ENCODE results near the gene SERINC3.

SERINC3 gene

DNA sequence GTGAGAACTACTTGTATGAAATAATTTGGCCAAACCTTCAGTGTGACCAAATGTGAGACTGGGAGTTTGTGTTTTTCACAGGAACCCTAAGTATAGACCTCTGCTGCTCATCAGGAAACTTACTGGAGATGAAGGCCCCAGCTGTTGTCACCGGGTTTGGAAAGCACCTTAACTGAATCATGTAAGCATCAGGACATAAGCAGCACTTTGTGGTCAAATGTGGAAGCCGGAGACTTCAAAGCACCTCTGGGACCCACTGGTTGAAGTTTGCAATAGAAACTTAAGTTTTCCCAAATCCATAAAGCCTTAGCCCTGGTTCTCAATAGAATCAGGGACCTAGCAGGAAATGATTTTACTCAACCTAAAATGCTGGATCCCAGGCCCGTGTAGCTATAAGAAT, 31.9 kb downstream of the SERINC3 start:
- H3K36me3 ChIP-seq (ENCODE audit: control insufficient read depth, insufficient read depth, low read length), result peaks cover 14% of the 10 kb centered on the region
- H3K9me3 ChIP-seq (ENCODE audit: control insufficient read depth, insufficient read depth, low read length), result no peaks in the 10 kb centered on the region
- H3K4me1 ChIP-seq (ENCODE audit: control insufficient read depth, insufficient read depth, low read length), result no peaks in the 10 kb centered on the region
- no peaks in the 10 kb centered on the region for H3K27me3 ChIP-seq (ENCODE audit: control insufficient read depth, insufficient read depth, low read length)
- no peak overlapping the region for H3K9ac ChIP-seq (ENCODE audit: low read depth, low read length)
- no peak overlapping the region for H3K4me3 ChIP-seq (ENCODE audit: low read depth, low read length)

DNA sequence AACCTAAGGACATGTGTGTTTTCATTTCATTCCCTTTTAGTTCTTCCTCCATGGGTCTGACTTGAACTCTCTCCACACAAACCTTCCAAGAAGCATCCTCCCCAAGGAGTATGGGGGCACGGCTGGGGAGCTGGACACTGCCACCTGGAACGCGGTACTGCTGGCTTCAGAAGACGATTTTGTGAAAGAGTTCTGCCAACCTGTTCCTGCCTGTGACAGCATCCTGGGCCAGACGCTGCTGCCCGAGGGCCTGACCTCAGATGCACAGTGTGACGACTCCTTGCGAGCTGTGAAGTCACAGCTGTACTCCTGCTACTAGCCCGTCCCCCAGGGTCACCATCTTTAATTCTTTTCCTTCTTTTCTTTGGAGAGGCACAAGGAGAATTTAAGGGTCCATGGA, 32.6 kb downstream of the SERINC3 start:
- no peaks in the 10 kb centered on the region for H3K4me1 ChIP-seq (ENCODE audit: control insufficient read depth, insufficient read depth, low read length)
- peaks cover 14% of the 10 kb centered on the region for H3K36me3 ChIP-seq (ENCODE audit: control insufficient read depth, insufficient read depth, low read length)
- H3K9ac ChIP-seq (ENCODE audit: low read depth, low read length), result no peak overlapping the region
- H3K9me3 ChIP-seq (ENCODE audit: control insufficient read depth, insufficient read depth, low read length), result no peaks in the 10 kb centered on the region
- H3K27me3 ChIP-seq (ENCODE audit: control insufficient read depth, insufficient read depth, low read length), result no peaks in the 10 kb centered on the region
- no peak overlapping the region for H3K4me3 ChIP-seq (ENCODE audit: low read depth, low read length)

DNA sequence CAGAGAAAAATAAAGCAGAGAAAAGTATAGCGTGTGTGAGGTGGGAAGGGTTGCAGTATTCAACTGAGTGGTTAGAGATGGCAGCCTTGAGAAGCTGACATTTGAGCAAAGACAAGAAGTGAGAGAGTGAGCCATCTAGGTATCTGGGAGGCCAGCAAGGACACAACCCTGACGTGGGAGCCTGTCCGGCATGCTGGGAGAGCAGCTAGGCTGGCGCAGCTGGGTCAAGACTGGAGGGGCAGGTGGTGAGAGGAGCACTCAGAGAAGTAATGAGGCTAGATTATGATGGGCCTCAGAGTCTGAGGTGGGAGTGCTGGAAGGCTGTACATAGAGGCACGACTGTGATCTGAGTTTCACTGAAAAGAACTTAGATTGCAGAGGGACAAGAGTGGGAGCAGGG, 33.3 kb downstream of the SERINC3 start:
- H3K9me3 ChIP-seq (ENCODE audit: control insufficient read depth, insufficient read depth, low read length), result no peaks in the 10 kb centered on the region
- H3K36me3 ChIP-seq (ENCODE audit: control insufficient read depth, insufficient read depth, low read length), result peaks cover 14% of the 10 kb centered on the region
- no peaks in the 10 kb centered on the region for H3K4me1 ChIP-seq (ENCODE audit: control insufficient read depth, insufficient read depth, low read length)
- no peak overlapping the region for H3K4me3 ChIP-seq (ENCODE audit: low read depth, low read length)
- no peak overlapping the region for H3K9ac ChIP-seq (ENCODE audit: low read depth, low read length)
- no peaks in the 10 kb centered on the region for H3K27me3 ChIP-seq (ENCODE audit: control insufficient read depth, insufficient read depth, low read length)

DNA sequence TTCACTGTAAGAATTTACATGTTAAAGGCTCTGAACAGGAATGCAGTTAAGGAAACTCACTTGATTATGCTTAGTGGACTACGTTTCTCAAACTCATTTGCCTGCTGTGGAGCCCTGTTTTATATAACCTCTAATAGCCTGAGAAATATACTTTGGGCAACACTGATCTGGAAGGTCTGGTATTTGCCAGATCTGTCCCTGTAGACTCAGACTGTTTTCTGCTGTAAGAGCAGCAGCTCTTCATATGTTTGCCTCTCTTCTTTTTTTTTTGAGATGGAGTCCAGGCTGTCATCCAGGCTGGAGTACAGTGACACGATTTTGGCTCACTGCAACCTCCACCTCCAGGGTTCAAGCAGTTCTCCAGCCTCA, 36.1 kb downstream of the SERINC3 start:
- no peaks in the 10 kb centered on the region for H3K4me1 ChIP-seq (ENCODE audit: control insufficient read depth, insufficient read depth, low read length)
- H3K9ac ChIP-seq (ENCODE audit: low read depth, low read length), result no peak overlapping the region
- no peak overlapping the region for H3K4me3 ChIP-seq (ENCODE audit: low read depth, low read length)
- peaks cover 11% of the 10 kb centered on the region for H3K36me3 ChIP-seq (ENCODE audit: control insufficient read depth, insufficient read depth, low read length)
- no peaks in the 10 kb centered on the region for H3K27me3 ChIP-seq (ENCODE audit: control insufficient read depth, insufficient read depth, low read length)
- H3K9me3 ChIP-seq (ENCODE audit: control insufficient read depth, insufficient read depth, low read length), result no peaks in the 10 kb centered on the region

GRCh38 chr20:44485078-44485829, 36.6 kb downstream of the SERINC3 start:
- Histone ChIP-seq H3K9ac (ENCODE audit: low read depth, low read length) (no peak overlapping the region), H3K9me3 (ENCODE audit: control insufficient read depth, insufficient read depth, low read length) (no peaks in the 10 kb centered on the region), H3K36me3 (ENCODE audit: control insufficient read depth, insufficient read depth, low read length) (peaks cover 11% of the 10 kb centered on the region), H3K4me3 (ENCODE audit: low read depth, low read length) (no peak overlapping the region), H3K4me1 (ENCODE audit: control insufficient read depth, insufficient read depth, low read length) (no peaks in the 10 kb centered on the region), H3K27me3 (ENCODE audit: control insufficient read depth, insufficient read depth, low read length) (no peaks in the 10 kb centered on the region)

DNA sequence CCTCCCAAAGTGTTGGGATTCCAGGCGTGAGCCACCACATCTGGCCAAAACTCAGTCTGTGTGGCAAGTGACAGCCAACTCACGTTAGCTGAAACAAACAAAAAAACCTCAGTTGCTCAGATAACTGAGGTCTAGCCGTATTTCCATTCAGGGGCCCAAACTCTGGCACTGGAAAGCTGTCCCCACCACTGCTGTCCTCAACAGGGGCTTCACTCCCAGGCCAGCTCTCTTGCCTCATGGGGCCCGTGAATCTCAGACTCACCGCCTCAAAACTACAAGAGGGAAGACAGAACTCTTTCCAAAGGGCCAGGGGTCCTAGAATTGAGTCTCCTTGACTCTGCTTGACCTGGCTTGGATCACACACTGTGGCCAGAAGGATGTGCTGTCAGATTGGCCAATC, 38.8 kb downstream of the SERINC3 start:
- Histone ChIP-seq H3K4me3 (ENCODE audit: low read depth, low read length) (no peak overlapping the region), H3K27me3 (ENCODE audit: control insufficient read depth, insufficient read depth, low read length) (no peaks in the 10 kb centered on the region), H3K9ac (ENCODE audit: low read depth, low read length) (no peak overlapping the region), H3K9me3 (ENCODE audit: control insufficient read depth, insufficient read depth, low read length) (no peaks in the 10 kb centered on the region), H3K36me3 (ENCODE audit: control insufficient read depth, insufficient read depth, low read length) (no peaks in the 10 kb centered on the region), H3K4me1 (ENCODE audit: control insufficient read depth, insufficient read depth, low read length) (no peaks in the 10 kb centered on the region)

GRCh38 chr20:44481719-44482416, 40.0 kb downstream of the SERINC3 start:
- no peaks in the 10 kb centered on the region for H3K9me3 ChIP-seq (ENCODE audit: control insufficient read depth, insufficient read depth, low read length)
- H3K36me3 ChIP-seq (ENCODE audit: control insufficient read depth, insufficient read depth, low read length), result no peaks in the 10 kb centered on the region
- no peak overlapping the region for H3K4me3 ChIP-seq (ENCODE audit: low read depth, low read length)
- H3K9ac ChIP-seq (ENCODE audit: low read depth, low read length), result no peak overlapping the region
- H3K4me1 ChIP-seq (ENCODE audit: control insufficient read depth, insufficient read depth, low read length), result no peaks in the 10 kb centered on the region
- H3K27me3 ChIP-seq (ENCODE audit: control insufficient read depth, insufficient read depth, low read length), result no peaks in the 10 kb centered on the region

DNA sequence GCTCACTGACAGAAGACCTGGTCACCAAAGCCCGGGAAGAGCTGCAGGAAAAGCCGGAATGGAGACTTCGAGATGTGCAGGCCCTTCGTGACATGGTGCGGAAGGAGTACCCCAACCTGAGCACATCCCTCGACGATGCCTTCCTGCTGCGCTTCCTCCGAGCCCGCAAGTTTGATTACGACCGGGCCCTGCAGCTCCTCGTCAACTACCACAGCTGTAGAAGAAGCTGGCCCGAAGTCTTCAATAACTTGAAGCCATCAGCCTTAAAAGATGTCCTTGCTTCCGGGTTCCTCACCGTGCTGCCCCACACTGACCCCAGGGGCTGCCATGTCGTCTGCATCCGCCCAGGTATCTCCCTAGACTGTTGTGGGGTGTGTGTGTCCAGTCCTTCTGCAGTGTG, 41.8 kb downstream of the SERINC3 start:
- Histone ChIP-seq H3K27me3 (ENCODE audit: control insufficient read depth, insufficient read depth, low read length) (no peaks in the 10 kb centered on the region), H3K4me1 (ENCODE audit: control insufficient read depth, insufficient read depth, low read length) (peaks cover 3% of the 10 kb centered on the region), H3K4me3 (ENCODE audit: low read depth, low read length) (no peak overlapping the region), H3K9ac (ENCODE audit: low read depth, low read length) (no peak overlapping the region), H3K36me3 (ENCODE audit: control insufficient read depth, insufficient read depth, low read length) (no peaks in the 10 kb centered on the region), H3K9me3 (ENCODE audit: control insufficient read depth, insufficient read depth, low read length) (no peaks in the 10 kb centered on the region)

GRCh38 chr20:44479643-44480042, 42.2 kb downstream of the SERINC3 start:
- H3K4me3 ChIP-seq (ENCODE audit: low read depth, low read length), result no peak overlapping the region
- H3K9me3 ChIP-seq (ENCODE audit: control insufficient read depth, insufficient read depth, low read length), result no peaks in the 10 kb centered on the region
- H3K4me1 ChIP-seq (ENCODE audit: control insufficient read depth, insufficient read depth, low read length), result peaks cover 3% of the 10 kb centered on the region
- no peaks in the 10 kb centered on the region for H3K36me3 ChIP-seq (ENCODE audit: control insufficient read depth, insufficient read depth, low read length)
- no peaks in the 10 kb centered on the region for H3K27me3 ChIP-seq (ENCODE audit: control insufficient read depth, insufficient read depth, low read length)
- H3K9ac ChIP-seq (ENCODE audit: low read depth, low read length), result no peak overlapping the region

- Histone ChIP-seq H3K9ac (ENCODE audit: low read depth, low read length) (no peak overlapping the region), H3K4me3 (ENCODE audit: low read depth, low read length) (no peak overlapping the region)
Observed at GRCh38 chr20:44478206-44478605, 43.7 kb downstream of the SERINC3 start.

DNA sequence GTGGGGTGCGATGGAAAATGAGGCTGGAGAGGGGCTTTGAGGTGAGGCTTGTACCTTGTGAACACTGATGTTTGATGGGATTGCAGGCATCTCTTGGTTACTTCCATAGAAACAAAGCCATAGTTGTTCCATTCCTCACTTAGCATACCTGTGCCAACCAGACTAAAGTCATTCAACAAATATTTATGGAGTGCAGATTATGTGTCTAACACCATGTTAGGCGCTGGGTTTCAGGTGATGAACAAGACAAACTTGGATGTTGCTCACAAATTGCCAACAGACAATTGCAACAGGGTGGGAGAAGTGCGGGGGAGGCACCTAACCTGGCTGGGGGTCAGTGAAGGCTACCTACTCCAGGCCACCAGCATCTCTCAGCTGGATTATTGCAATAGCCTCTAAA, 44.7 kb downstream of the SERINC3 start:
- H3K36me3 ChIP-seq (ENCODE audit: control insufficient read depth, insufficient read depth, low read length), result no peaks in the 10 kb centered on the region
- H3K9ac ChIP-seq (ENCODE audit: low read depth, low read length), result no peak overlapping the region
- H3K4me1 ChIP-seq (ENCODE audit: control insufficient read depth, insufficient read depth, low read length), result peaks cover 3% of the 10 kb centered on the region
- H3K27me3 ChIP-seq (ENCODE audit: control insufficient read depth, insufficient read depth, low read length), result no peaks in the 10 kb centered on the region
- H3K9me3 ChIP-seq (ENCODE audit: control insufficient read depth, insufficient read depth, low read length), result no peaks in the 10 kb centered on the region
- no peak overlapping the region for H3K4me3 ChIP-seq (ENCODE audit: low read depth, low read length)

More at GRCh38 chr20:44478206-44478605, 43.7 kb downstream of the SERINC3 start:
- Histone ChIP-seq H3K36me3 (ENCODE audit: control insufficient read depth, insufficient read depth, low read length) (no peaks in the 10 kb centered on the region), H3K9me3 (ENCODE audit: control insufficient read depth, insufficient read depth, low read length) (no peaks in the 10 kb centered on the region), H3K27me3 (ENCODE audit: control insufficient read depth, insufficient read depth, low read length) (no peaks in the 10 kb centered on the region), H3K4me1 (ENCODE audit: control insufficient read depth, insufficient read depth, low read length) (peaks cover 3% of the 10 kb centered on the region)

All from iPS-15b (cell line).